Occipital lobe (tissue), 1 donor: ENCODE data around the gene NEXN. TPM values are rescaled to one million over a fixed set of nuclear protein-coding genes. Genes with fewer than 3 reads are reported as not detected.

Experiments used
- total RNA-seq: library from RNA; depleted of rRNA; stranded (reverse); fragments of >200 nt; gene quantifications from one replicate; pipeline ENCODE4 v1.2.3, GENCODE V29; 2014

NEXN gene
- total RNA-seq, 1 donor from 2014 or later, result 0.31 TPM

Other genes starting within 250 kb of the NEXN start
- gene ZZZ3, start 206.0 kb upstream of the NEXN start, total RNA-seq, result 164 TPM
- 271 TPM for gene USP33, start 128.8 kb upstream of the NEXN start, total RNA-seq
- gene MIGA1, start 109.0 kb upstream of the NEXN start, total RNA-seq, result 28.5 TPM
- 408 TPM for gene FUBP1, start 90.4 kb downstream of the NEXN start, total RNA-seq
- 35.4 TPM for gene DNAJB4, start 116.3 kb downstream of the NEXN start, total RNA-seq
- gene GIPC2, start 157.3 kb downstream of the NEXN start, total RNA-seq, result 0.47 TPM